K562 (cell line): ENCODE results near the gene UBE2N. TPM values are rescaled to one million over a fixed set of nuclear protein-coding genes. Genes with fewer than 3 reads are reported as not detected.
A peak's percentile ranks its signal among the peaks of the same experiment; 100 is the strongest.

Experiments
- ATF7 ChIP-seq: fragments of 450-650 bp; IDR thresholded peaks from 2 replicates; pipeline ENCODE4 v1.7.1; 2014; ENCODE audit warnings: mild to moderate bottlenecking, moderate library complexity
- CBX2 ChIP-seq: fragments of 200-600 bp; sonication (generic); IDR thresholded peaks from one replicate; pipeline ENCODE4 v1.6.1; 2012; ENCODE audit warnings: mild to moderate bottlenecking, low read length, inconsistent platforms; ENCODE audit not compliant: insufficient read depth, poor library complexity, severe bottlenecking
- E2F3 ChIP-seq: fragments of 250-450 bp; sonication (Bioruptor Pico); IDR thresholded peaks from 2 replicates; pipeline ENCODE4 v1.4.0; 2020; ENCODE audit warnings: mild to moderate bottlenecking
- ERF ChIP-seq: fragments of 450-650 bp; formaldehyde crosslinking; IDR thresholded peaks from 2 replicates; pipeline ENCODE4 v1.4.0; 2020; ENCODE audit warnings: mild to moderate bottlenecking, mixed read lengths
- GABPB1 ChIP-seq: sonication (generic); formaldehyde crosslinking; IDR thresholded peaks from 2 replicates; pipeline ENCODE4 v1.8.0; 2022; ENCODE audit warnings: mild to moderate bottlenecking, missing genetic modification reagents
- GATAD2A ChIP-seq: fragments of 450-650 bp; IDR thresholded peaks from 2 replicates; pipeline ENCODE4 v1.6.1; 2017
- MCM5 ChIP-seq: fragments of 450-650 bp; IDR thresholded peaks from 2 replicates; pipeline ENCODE4 v1.6.1; 2016; ENCODE audit warnings: low read depth
- NR3C1 ChIP-seq: sonication (generic); formaldehyde crosslinking; IDR thresholded peaks from 2 replicates; pipeline ENCODE4 v1.8.1; 2022; ENCODE audit warnings: missing genetic modification reagents
- NUFIP1 ChIP-seq: fragments of 450-650 bp; IDR thresholded peaks from 2 replicates; pipeline ENCODE4 v1.6.1; 2018; ENCODE audit not compliant: partially characterized antibody
- PCBP1 ChIP-seq: fragments of 200-400 bp; formaldehyde crosslinking; IDR thresholded peaks from 2 replicates; pipeline ENCODE4 v1.6.1; 2018; ENCODE audit warnings: mild to moderate bottlenecking, low read depth, low read length; ENCODE audit not compliant: poor library complexity, severe bottlenecking
- SMAD1 ChIP-seq: fragments of 150-350 bp; IDR thresholded peaks from 2 replicates; pipeline ENCODE4 v1.6.1; 2014; ENCODE audit warnings: low read length, low read depth; ENCODE audit not compliant: partially characterized antibody
- TAL1 ChIP-seq: fragments of 450-650 bp; IDR thresholded peaks from 2 replicates; pipeline ENCODE4 v1.6.1; 2016; ENCODE audit warnings: mild to moderate bottlenecking
- TGIF2 ChIP-seq: sonication (generic); formaldehyde crosslinking; IDR thresholded peaks from 2 replicates; pipeline ENCODE4 v1.8.1; 2022; ENCODE audit warnings: mild to moderate bottlenecking, missing genetic modification reagents, moderate library complexity
- WHSC1 ChIP-seq: IDR thresholded peaks from one replicate; pipeline ENCODE4 v1.6.1; 2012; ENCODE audit warnings: low read length, control low read depth, inconsistent platforms
- ZKSCAN1 ChIP-seq: fragments of 150-350 bp; IDR thresholded peaks from 2 replicates; pipeline ENCODE4 v1.6.1; 2016; ENCODE audit warnings: low read depth, low read length
- ZNF444 ChIP-seq: fragments of 250-450 bp; sonication (Bioruptor Pico); IDR thresholded peaks from 2 replicates; pipeline ENCODE4 v1.4.0; 2020; ENCODE audit warnings: mild to moderate bottlenecking, moderate library complexity
- ZNF507 ChIP-seq: conservative IDR thresholded peaks from 2 replicates; pipeline ENCODE4 v1.6.1; 2017; ENCODE audit warnings: missing genetic modification characterization, missing compliant biosample characterization
- ZNF695 ChIP-seq: fragments of 450-650 bp; formaldehyde crosslinking; IDR thresholded peaks from 2 replicates; pipeline ENCODE4 v1.4.0; 2020; ENCODE audit warnings: mild to moderate bottlenecking, moderate library complexity
- ZSCAN32 ChIP-seq: fragments of 450-650 bp; formaldehyde crosslinking; IDR thresholded peaks from 2 replicates; pipeline ENCODE4 v1.4.0; 2020; ENCODE audit warnings: mild to moderate bottlenecking, moderate library complexity
- polyA plus RNA-seq, 8 experiments: library from polyadenylated mRNA; depleted of rRNA in 4 of 8; stranded (reverse) in 5 of 8; unstranded in 3 of 8; fragments of >200 nt; fragmentation: Nextera tagmentation in 2 of 8; fragmentation: Illumina TruSeq in 1 of 8; extraction: Ambion mirVana in 2 of 8; extraction: Trizol in 1 of 8; gene quantifications; 2 replicates each; pipeline versions ENCODE4 v1.2.1 to v1.2.3, GENCODE V29; 2011 to 2014; ENCODE audit warnings: inconsistent platforms in 1 of 8, missing spikeins in 1 of 8
- total RNA-seq, 7 experiments: library from RNA; depleted of rRNA in 6 of 7; stranded (reverse); fragments of >200 nt in 6 of 7; fragmentation: Illumina TruSeq in 2 of 7; extraction: Trizol in 2 of 7; gene quantifications; 2 replicates each; pipeline versions ENCODE4 v1.2.1 to v1.2.3, GENCODE V29; 2011 to 2021; ENCODE audit warnings: low replicate concordance in 1 of 7
- TF ChIP-seq, protein P1 (sequence below): IDR thresholded peaks from 3 replicates; pipeline ENCODE4 v1.6.1; 2011; ENCODE audit warnings: borderline replicate concordance, mild to moderate bottlenecking, moderate library complexity; ENCODE audit not compliant: insufficient read length; ENCODE audit errors: extremely low read depth
- TF ChIP-seq, protein P2 (sequence below): sonication (generic); formaldehyde crosslinking; IDR thresholded peaks from 2 replicates; pipeline ENCODE4 v1.5.0; 2020; ENCODE audit warnings: missing genetic modification reagents
- TF ChIP-seq, protein P3 (sequence below): fragments of 200-800 bp; sonication (Bioruptor generic); IDR thresholded peaks from 2 replicates; pipeline ENCODE4 v1.6.1; 2017; ENCODE audit warnings: missing genetic modification characterization, missing compliant biosample characterization
- TF ChIP-seq, protein P4 (sequence below), 3 experiments: fragments of 200-800 bp in 1 of 3; sonication (Bioruptor generic) in 1 of 3; sonication (generic) in 1 of 3; formaldehyde crosslinking in 1 of 3; IDR thresholded peaks; 2 replicates each; pipeline versions ENCODE4 v1.6.1 to v1.8.0; 2016 to 2022; ENCODE audit warnings: mild to moderate bottlenecking in 2 of 3, missing compliant biosample characterization in 2 of 3, missing genetic modification characterization in 2 of 3, missing genetic modification reagents in 1 of 3

UBE2N gene
- total and polyA plus RNA-seq, 9 of the 15 experiments (the other 6 are each of a cell fraction or from before 2014, with no cell fraction given): 189 to 826 (median 260) TPM

DNA sequence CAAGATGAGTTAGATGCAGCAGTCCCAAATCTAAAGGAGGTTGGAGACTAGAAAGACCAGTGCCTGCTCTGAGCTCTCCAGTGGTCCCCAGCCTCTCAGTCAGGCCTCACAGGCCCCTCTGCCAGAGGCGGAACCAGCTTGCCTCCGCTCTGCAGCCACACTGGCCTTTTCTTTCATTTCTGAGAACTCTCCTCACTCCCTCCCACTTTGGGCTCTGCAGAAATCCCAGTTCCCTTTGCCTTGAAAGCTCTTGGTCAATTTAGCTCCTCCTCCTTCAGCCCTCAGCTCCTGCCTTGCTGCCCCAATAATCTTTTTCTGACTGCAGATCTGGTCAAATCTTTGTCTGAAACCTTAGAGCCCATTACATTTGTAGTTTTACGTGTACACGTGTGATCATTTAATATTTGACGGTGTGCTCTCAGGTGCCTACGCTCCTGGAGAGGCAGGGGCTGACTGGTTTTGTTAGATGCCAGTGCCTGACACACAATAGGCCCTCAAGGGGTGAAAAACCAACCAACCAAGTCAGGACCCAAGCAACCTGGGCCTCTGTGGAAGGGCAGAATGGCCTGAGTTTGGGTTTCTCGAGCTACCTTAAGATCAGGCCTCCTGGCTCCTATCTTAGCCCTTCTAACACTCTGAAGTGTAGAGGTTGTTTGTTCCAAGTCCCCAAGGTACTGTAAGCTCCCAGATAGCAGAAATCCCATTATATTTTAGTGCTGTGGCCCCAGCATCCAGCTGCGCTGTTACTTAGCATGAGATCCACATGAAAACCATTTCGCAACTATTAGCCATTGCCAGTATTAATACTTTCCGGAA is 65.1 kb downstream of the UBE2N start (continued):
- TF ChIP-seq, protein P1, sequence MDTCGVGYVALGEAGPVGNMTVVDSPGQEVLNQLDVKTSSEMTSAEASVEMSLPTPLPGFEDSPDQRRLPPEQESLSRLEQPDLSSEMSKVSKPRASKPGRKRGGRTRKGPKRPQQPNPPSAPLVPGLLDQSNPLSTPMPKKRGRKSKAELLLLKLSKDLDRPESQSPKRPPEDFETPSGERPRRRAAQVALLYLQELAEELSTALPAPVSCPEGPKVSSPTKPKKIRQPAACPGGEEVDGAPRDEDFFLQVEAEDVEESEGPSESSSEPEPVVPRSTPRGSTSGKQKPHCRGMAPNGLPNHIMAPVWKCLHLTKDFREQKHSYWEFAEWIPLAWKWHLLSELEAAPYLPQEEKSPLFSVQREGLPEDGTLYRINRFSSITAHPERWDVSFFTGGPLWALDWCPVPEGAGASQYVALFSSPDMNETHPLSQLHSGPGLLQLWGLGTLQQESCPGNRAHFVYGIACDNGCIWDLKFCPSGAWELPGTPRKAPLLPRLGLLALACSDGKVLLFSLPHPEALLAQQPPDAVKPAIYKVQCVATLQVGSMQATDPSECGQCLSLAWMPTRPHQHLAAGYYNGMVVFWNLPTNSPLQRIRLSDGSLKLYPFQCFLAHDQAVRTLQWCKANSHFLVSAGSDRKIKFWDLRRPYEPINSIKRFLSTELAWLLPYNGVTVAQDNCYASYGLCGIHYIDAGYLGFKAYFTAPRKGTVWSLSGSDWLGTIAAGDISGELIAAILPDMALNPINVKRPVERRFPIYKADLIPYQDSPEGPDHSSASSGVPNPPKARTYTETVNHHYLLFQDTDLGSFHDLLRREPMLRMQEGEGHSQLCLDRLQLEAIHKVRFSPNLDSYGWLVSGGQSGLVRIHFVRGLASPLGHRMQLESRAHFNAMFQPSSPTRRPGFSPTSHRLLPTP: no peak
- TF ChIP-seq WHSC1 (no peak), ZNF507 (no peak), ERF (CRISPR knock-in tag) (0 out of 2 replicates have a peak, but pooled peaks have one; percentile 49), E2F3 (CRISPR knock-in tag) (no peak), NUFIP1 (no peak), MCM5 (no peak), ZNF444 (CRISPR knock-in tag) (no peak), GATAD2A (no peak), TGIF2 (CRISPR knock-in tag) (no peak), ZNF695 (CRISPR knock-in tag) (no peak), ZKSCAN1 (peak; percentile 38; the same call in 1 of the 2 replicates), TAL1 (no peak), GABPB1 (CRISPR knock-in tag) (no peak), SMAD1 (no peak), CBX2 (no peak), ZSCAN32 (CRISPR knock-in tag) (no peak), ATF7 (peak; percentile 44; the same call in 1 of the 2 replicates), PCBP1 (no peak), NR3C1 (CRISPR knock-in tag) (no peak)
- TF ChIP-seq, protein P2, sequence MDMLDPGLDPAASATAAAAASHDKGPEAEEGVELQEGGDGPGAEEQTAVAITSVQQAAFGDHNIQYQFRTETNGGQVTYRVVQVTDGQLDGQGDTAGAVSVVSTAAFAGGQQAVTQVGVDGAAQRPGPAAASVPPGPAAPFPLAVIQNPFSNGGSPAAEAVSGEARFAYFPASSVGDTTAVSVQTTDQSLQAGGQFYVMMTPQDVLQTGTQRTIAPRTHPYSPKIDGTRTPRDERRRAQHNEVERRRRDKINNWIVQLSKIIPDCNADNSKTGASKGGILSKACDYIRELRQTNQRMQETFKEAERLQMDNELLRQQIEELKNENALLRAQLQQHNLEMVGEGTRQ (CRISPR knock-in tag): no peak
- TF ChIP-seq, protein P3, sequence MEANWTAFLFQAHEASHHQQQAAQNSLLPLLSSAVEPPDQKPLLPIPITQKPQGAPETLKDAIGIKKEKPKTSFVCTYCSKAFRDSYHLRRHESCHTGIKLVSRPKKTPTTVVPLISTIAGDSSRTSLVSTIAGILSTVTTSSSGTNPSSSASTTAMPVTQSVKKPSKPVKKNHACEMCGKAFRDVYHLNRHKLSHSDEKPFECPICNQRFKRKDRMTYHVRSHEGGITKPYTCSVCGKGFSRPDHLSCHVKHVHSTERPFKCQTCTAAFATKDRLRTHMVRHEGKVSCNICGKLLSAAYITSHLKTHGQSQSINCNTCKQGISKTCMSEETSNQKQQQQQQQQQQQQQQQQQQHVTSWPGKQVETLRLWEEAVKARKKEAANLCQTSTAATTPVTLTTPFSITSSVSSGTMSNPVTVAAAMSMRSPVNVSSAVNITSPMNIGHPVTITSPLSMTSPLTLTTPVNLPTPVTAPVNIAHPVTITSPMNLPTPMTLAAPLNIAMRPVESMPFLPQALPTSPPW: peak; percentile 35; the same call in 1 of the 2 replicates
- TF ChIP-seq, protein P4, sequence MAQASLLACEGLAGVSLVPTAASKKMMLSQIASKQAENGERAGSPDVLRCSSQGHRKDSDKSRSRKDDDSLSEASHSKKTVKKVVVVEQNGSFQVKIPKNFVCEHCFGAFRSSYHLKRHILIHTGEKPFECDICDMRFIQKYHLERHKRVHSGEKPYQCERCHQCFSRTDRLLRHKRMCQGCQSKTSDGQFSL (CRISPR knock-in tag; IDR thresholded peaks at IDR 0.05): no peak
- TF ChIP-seq, protein P4 (tag; IDR thresholded peaks at IDR 0.05): no peak
